ENCODE measurements around the gene SYT6. TPM values are rescaled to one million over a fixed set of nuclear protein-coding genes. Genes with fewer than 3 reads are reported as not detected.

Gene SYT6
- total and polyA plus RNA-seq, 7 donors, result 0.03 to 0.81 (median 0.34) TPM

DNA sequence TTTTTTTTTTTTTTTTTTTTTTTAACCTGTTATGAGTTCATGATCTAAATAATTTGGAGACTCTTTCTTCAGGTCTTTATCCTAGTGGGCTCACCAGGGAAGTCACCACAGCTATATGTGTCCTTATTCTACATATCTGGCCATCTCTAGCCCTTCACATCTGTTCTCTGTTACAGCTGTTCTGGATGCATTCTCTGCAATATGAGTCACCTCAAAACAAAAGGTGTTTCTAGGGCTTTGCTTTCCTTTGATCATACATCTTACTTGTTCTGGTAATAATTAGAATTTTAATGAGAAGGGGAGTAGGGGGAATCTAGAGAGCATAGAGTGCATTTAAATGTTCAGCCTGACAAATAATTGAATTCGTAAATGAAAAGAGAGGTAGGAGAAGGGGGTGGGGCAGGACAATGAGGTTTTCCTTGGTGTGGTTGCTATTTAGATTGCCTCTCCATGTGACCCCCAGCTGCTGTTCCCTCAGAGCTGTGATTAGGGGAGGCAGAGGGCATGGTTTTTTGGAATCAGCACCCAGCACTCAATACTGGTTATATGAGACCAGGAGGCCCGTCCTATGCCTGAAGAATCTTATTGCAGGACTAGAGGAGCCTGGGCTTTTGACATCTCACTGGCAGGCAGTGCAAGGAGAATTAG lies 8.0 kb downstream of the SYT6 start:
- no peaks in the 10 kb centered on the region for H3K4me1 ChIP-seq
- DNase-seq, result no peak
- 77 to 89% (median 85%) methylated on average over 2 of the region's 2 CpGs for WGBS, 3 donors
- H3K9me3 ChIP-seq, result no peaks in the 10 kb centered on the region
- H3K27ac ChIP-seq, result no peak overlapping the region
- ATAC-seq, result no peak
- intact Hi-C loops (cut with DNase I), result no loop called here
- H3K4me3 ChIP-seq, result no peak overlapping the region
- TF ChIP-seq, protein P1, sequence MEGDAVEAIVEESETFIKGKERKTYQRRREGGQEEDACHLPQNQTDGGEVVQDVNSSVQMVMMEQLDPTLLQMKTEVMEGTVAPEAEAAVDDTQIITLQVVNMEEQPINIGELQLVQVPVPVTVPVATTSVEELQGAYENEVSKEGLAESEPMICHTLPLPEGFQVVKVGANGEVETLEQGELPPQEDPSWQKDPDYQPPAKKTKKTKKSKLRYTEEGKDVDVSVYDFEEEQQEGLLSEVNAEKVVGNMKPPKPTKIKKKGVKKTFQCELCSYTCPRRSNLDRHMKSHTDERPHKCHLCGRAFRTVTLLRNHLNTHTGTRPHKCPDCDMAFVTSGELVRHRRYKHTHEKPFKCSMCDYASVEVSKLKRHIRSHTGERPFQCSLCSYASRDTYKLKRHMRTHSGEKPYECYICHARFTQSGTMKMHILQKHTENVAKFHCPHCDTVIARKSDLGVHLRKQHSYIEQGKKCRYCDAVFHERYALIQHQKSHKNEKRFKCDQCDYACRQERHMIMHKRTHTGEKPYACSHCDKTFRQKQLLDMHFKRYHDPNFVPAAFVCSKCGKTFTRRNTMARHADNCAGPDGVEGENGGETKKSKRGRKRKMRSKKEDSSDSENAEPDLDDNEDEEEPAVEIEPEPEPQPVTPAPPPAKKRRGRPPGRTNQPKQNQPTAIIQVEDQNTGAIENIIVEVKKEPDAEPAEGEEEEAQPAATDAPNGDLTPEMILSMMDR (IDR thresholded peaks at IDR 0.05), result no peak
- H3K36me3 ChIP-seq (ENCODE audit: insufficient read depth in 1 of 2, low read depth in 1 of 2), result no peaks in the 10 kb centered on the region
- H3K27me3 ChIP-seq (ENCODE audit: insufficient read depth in 3 of 3, low read length in 2 of 3), result peaks cover 2 to 7% (median 6%) of the 10 kb centered on the region in 3 donors

DNA sequence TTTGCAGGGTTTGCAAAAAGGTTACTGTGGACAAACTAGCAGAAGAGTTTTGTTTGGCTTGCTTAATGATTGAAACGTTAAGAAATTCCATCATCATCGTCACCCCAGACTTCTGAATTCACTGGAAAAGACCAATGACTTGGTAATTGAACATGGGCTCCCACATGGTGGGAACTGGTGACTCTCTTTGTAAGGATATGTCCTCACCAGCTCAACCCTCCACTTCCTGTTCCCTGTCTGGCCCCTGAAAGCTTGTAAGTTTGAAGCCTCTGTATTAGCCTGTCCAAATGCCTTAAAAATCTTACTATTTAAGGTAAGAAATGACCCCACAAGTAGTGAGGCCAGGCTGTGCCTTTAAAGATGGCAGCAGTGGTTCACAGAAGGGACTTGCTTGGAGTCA lies 9.7 kb downstream of the SYT6 start:
- ATAC-seq, result no peak
- Histone ChIP-seq H3K4me3 (no peak overlapping the region), H3K36me3 (ENCODE audit: insufficient read depth in 1 of 2, low read depth in 1 of 2) (no peaks in the 10 kb centered on the region), H3K4me1 (no peaks in the 10 kb centered on the region), H3K9me3 (no peaks in the 10 kb centered on the region), H3K27me3 (ENCODE audit: insufficient read depth in 3 of 3, low read length in 2 of 3) (peaks cover 0 to 4% (median 2%) of the 10 kb centered on the region in 3 donors), H3K27ac (no peak overlapping the region)
- TF ChIP-seq, protein P1 (IDR thresholded peaks at IDR 0.05), result no peak
- DNase-seq, result no peak
- intact Hi-C loops (cut with DNase I), result no loop called here
- WGBS, 3 donors, result 82 to 89% (median 85%) methylated on average over 2 of the region's 2 CpGs

DNA sequence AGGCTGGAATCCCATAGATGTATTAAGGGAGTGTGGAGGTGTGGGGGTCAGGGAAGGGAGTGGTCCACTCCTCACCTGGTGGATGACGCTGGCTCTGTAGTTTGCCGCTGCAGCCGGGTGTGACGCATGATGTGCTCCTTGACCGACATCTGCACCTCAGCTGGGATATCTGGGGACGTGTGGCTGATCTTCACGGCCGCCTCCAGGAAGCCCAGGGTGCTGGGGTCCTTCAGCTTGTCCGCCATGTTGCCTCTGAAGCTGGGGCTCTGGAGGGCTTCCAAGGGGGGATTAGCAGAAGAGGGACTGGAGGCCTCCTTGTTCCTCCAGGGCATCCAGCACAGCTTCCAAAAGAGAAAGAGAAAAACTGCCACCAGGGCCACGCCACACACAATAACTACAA lies 14.1 kb downstream of the SYT6 start:
- intact Hi-C loops (cut with DNase I), result no loop called here
- H3K4me3 ChIP-seq, result no peak overlapping the region
- H3K9me3 ChIP-seq, result no peaks in the 10 kb centered on the region
- WGBS, 3 donors, result 94 to 98% (median 95%) methylated on average over 10 of the region's 10 CpGs
- H3K36me3 ChIP-seq (ENCODE audit: insufficient read depth in 1 of 2, low read depth in 1 of 2), result no peaks in the 10 kb centered on the region
- TF ChIP-seq, protein P1 (IDR thresholded peaks at IDR 0.05), result no peak
- DNase-seq (no peak), ATAC-seq (no peak)
- no peak overlapping the region for H3K27ac ChIP-seq
- no peaks in the 10 kb centered on the region for H3K4me1 ChIP-seq
- no peaks in the 10 kb centered on the region for H3K27me3 ChIP-seq (ENCODE audit: insufficient read depth in 3 of 3, low read length in 2 of 3)

DNA sequence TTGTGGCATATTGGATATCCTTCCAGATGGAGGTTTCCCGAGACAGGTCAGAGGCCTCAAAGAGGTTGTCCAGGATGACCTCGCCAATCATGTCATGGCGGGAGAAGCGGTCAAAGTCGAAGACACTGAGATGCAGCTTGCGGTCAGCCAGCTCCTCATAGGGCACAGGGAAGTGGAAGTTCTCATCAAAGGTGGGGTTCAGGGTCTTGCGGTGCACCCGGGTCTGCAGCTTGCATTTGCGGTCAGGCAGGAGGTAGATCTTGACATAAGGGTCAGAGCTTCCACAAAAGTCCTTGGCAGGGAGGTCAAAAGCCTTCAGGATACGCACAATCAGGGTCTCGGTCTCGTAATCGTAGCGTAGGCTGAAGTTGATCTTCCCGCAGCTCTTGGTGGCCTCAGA lies 16.2 kb downstream of the SYT6 start:
- 92 to 95% (median 93%) methylated on average over 15 of the region's 15 CpGs for WGBS, 3 donors
- Histone ChIP-seq H3K27me3 (ENCODE audit: insufficient read depth in 3 of 3, low read length in 2 of 3) (no peaks in the 10 kb centered on the region), H3K4me1 (no peaks in the 10 kb centered on the region), H3K4me3 (no peak overlapping the region), H3K9me3 (no peaks in the 10 kb centered on the region), H3K27ac (no peak overlapping the region), H3K36me3 (ENCODE audit: insufficient read depth in 1 of 2, low read depth in 1 of 2) (no peaks in the 10 kb centered on the region)
- ATAC-seq (no peak), DNase-seq (no peak)
- TF ChIP-seq, protein P1 (IDR thresholded peaks at IDR 0.05), result no peak
- intact Hi-C loops (cut with DNase I), result no loop called here

DNA sequence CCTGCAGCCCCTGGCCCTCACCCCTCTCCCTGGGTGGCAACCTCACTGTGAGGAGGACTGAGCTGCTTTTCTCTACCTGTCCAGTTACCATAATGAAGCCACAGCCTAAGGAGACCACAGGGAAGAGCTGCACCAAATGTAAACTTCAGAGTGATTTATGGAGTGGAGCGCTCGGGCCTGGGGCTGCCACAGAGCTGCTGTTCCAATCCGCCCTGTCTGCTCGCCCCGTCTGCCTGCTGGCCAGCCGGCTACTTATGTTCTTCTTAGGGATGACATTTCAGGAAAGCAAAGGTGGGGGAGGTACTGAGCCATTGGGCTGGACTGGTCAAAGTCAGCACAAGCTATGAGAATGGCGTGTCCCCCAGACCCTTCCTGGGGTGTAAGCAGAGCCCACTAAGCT lies 17.9 kb downstream of the SYT6 start:
- WGBS, 3 donors, result 60 to 65% (median 65%) methylated on average over 7 of the region's 7 CpGs
- H3K9me3 ChIP-seq, result no peaks in the 10 kb centered on the region

More for the DNA sequence above, 17.9 kb downstream of the SYT6 start:
- no peaks in the 10 kb centered on the region for H3K27me3 ChIP-seq (ENCODE audit: insufficient read depth in 3 of 3, low read length in 2 of 3)
- intact Hi-C loops (cut with DNase I), result no loop called here
- no peaks in the 10 kb centered on the region for H3K36me3 ChIP-seq (ENCODE audit: insufficient read depth in 1 of 2, low read depth in 1 of 2)
- no peak overlapping the region for H3K4me3 ChIP-seq
- DNase-seq, result no peak
- TF ChIP-seq, protein P1 (IDR thresholded peaks at IDR 0.05), result no peak
- no peaks in the 10 kb centered on the region for H3K4me1 ChIP-seq
- no peak for ATAC-seq
- H3K27ac ChIP-seq, result no peak overlapping the region
